A549 (cell line): Measurements from ENCODE around the gene SPARC.

Source experiments
- CBX2 ChIP-seq: fragments of 200-600 bp; sonication (generic); IDR thresholded peaks from 2 replicates; pipeline ENCODE4 v1.6.1; 2016; ENCODE audit warnings: low read depth, mild to moderate bottlenecking, borderline replicate concordance
- MYC ChIP-seq: IDR thresholded peaks from 2 replicates; pipeline ENCODE4 v1.6.1; 2012; ENCODE audit warnings: mild to moderate bottlenecking, inconsistent platforms, low read length, improper control_type of control experiment, borderline replicate concordance
- POLR2A ChIP-seq: IDR thresholded peaks from 2 replicates; pipeline ENCODE4 v1.6.1; 2012; ENCODE audit warnings: mild to moderate bottlenecking, low read length
- TF ChIP-seq, protein P1 (sequence below): fragments of >200 bp; sonication (Bioruptor Twin); formaldehyde crosslinking; IDR thresholded peaks from 3 replicates; pipeline ENCODE4 v1.5.1; 2016

DNA sequence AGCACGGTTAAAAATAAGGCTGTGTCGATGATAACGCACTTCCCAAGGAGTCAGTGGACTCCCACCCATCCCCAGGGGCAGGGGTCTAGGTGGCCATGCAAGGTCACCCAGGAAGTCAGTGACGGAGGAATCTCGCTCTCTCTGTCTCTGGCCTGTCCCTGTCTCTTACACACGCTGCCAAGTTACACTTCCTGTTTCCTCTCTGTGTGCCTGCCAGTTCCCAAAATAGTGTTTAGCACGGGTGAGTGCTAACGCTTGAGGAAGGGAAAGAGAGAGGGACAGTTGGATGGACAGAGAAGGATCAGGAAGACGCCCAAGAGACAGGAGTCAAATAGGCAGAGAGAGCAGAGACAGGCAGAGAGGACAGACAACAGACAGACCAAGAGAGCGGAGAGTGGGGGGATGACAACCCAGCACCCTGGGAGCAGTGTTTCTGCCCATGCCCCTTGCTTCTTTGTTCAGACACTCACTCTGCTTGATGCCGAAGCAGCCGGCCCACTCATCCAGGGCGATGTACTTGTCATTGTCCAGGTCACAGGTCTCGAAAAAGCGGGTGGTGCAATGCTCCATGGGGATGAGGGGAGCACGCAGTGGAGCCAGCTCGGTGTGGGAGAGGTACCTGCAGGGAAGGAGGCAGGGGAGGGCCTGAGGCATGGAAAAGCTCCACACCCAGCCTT, 23.0 kb downstream of the SPARC start:
- no peak for TF ChIP-seq MYC
- no peak for TF ChIP-seq CBX2
- no peak for TF ChIP-seq POLR2A
- TF ChIP-seq, protein P1, sequence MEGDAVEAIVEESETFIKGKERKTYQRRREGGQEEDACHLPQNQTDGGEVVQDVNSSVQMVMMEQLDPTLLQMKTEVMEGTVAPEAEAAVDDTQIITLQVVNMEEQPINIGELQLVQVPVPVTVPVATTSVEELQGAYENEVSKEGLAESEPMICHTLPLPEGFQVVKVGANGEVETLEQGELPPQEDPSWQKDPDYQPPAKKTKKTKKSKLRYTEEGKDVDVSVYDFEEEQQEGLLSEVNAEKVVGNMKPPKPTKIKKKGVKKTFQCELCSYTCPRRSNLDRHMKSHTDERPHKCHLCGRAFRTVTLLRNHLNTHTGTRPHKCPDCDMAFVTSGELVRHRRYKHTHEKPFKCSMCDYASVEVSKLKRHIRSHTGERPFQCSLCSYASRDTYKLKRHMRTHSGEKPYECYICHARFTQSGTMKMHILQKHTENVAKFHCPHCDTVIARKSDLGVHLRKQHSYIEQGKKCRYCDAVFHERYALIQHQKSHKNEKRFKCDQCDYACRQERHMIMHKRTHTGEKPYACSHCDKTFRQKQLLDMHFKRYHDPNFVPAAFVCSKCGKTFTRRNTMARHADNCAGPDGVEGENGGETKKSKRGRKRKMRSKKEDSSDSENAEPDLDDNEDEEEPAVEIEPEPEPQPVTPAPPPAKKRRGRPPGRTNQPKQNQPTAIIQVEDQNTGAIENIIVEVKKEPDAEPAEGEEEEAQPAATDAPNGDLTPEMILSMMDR = no peak
